IPS DF 4.7 (cell line): ENCODE measurements around the gene CACUL1.

ENCODE experiments used
- DNase-seq: peaks from one replicate; pipeline ENCODE4 v3.0.0-alpha.2; 2013; ENCODE audit warnings: low spot score; ENCODE audit errors: extremely low read depth

Gene CACUL1

DNA sequence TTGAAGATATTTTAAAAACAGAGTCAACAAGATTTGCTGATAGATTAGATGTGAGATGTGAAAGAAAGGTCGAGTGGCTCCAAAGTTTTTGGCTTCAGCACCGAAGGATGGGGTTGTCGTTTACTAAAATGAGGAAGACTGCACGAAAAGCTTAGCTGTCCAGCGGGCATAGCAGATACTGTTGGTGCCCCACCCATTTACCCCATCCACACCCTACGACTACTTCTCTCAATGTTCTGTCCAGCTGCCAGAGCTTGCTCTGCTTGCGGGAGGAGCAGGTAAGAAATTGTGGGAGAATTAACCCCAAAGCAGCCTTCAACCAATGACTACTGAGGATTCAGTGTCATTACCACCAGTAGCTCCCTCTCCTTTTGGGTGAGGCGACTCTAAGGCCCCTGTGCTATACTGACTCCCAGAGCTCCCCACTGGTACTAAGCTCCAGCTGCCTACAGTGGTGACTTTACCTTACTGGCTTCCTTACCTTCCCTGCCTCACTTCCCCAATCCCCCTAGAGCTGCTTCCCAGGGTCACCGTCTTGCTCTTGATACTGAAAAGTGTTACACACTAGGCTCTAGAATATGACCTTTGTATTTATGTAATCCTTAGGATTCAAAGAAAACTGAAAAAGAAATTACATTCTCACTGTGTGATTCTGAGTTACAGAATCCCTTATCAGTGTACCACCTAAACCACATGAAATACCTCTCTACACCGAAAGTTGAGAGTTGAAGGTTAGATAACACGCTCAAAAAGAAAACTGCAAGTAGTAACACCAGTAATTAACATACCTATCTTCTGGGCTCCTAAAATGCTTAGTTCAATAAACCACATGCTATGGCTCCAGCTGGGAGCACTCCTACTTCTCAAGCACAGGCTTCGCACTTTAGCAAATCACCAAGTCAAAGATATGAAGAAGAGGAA is 22.3 kb downstream of the CACUL1 start:
- no peak for DNase-seq

DNA sequence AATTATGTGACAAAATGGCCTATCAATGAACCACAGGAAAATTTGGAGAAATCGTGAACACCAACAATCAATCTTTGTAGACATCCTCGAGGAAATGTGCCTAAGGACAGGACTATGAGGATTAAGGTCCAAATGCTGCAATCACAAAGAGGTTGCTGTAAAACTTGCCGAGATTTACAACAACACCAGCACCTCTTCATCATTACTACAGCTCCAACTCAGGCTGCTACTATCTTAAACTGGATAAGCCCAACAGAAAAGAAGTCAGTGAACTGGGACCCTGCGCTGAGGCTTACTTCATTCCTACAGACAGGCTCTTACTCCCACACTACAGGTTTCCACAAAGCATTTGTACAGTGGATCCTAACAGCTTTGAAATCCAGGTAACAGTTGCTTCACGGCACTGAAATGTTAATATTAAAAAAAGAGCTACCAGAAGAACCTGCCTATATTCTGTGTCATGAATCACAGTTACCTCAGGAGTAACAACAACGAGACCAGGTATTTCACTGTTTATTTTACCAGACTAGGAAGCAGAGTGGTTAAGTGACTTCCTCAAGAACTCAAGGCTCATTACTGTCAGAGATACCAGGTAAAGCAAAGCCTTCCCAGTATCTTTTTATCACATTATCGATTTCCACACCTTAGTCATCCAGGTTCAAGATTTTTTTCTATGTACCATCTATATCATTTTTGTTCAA is 23.9 kb downstream of the CACUL1 start:
- no peak for DNase-seq

DNA sequence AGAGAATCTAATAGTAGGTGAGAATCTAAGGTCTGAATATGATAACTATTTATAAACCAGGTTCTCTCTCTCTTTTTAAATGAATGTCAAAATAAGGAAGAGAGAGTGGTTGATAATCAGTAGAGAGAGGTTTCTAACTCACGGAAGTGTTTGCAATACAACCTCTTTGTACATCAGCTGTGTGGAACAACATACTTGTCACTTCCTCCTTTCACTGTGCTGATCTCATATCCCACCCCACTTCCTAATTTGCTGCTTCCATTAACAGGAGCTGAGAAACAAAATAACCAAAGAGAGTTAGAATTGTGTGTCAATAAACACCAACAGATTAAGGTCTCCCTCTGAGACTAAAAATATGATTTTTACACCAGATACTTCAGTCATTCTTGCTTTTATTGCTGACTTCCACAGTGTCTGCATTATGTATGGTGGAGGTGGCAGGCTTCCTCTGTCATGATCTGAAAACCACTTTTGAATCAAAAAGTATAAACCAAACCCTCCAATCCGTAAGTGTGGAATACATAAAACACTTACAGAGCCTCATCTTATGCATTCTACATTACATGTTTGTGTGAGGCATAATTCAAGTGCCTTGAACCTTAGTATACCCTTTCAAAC is 25.0 kb downstream of the CACUL1 start:
- DNase-seq = no peak

DNA sequence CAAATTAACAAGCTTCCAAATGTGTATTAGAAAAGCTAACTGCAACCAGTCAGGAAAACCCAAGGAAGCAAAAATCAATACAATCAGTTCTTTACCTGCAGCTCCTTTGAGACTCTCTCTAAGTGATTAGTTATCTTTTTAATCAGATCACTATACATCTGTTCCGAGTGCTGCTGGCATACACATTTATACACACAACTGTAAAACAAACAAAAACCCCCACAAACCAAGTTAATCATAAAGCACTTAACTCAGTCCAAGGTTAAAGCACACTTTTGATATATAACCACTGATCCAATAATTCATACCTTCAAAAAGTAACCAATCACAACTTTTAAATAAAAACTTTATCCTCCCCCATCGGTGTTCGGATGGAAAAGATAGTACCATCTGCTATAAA is 25.6 kb downstream of the CACUL1 start:
- DNase-seq = no peak

DNA sequence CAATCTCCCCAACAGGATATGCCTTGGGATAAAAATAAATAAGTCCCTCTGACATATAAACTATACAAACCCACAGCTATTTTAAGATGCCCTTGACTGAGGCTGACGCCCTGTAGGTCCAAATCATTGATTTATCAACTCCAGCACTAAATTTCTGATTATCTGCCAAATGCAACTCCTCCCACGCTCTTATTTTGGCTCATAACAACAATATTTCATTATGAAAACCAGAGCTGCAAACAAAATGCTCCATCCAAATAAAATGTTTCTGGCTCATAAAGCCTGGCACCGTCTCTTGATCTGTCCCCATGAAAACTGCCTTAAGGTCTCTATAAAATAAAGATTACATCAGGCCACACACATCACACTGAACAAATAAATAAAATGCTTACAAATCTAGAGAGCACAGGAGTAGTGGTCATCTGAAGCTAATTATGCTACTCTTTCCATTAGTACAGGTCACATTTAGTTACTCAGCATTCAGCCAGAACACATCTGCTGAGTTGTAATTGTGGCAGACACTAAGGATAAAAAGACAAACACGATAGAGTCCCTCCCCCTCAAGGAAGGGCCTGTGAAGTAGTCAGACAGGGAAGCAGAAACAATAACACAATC is 28.8 kb downstream of the CACUL1 start:
- DNase-seq = no peak

DNA sequence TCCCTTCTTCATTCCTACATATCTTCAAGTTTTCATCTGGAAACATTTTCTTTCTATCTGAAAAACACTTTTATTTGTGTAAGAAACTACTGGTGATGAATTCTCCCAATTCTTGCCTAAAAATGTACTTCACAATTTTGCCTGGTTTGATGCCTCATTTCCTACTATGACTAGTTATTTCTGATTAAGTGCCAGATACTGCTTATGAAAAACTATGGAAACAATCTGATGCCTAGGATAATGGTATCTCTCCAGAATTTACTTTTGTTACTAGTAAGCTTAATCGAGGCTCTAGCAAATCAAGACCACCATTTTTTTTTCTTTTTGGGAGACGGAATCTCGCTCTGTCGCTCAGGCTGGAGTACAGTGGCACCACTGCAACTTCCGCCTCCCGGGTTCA is 31.3 kb downstream of the CACUL1 start:
- DNase-seq = no peak

DNA sequence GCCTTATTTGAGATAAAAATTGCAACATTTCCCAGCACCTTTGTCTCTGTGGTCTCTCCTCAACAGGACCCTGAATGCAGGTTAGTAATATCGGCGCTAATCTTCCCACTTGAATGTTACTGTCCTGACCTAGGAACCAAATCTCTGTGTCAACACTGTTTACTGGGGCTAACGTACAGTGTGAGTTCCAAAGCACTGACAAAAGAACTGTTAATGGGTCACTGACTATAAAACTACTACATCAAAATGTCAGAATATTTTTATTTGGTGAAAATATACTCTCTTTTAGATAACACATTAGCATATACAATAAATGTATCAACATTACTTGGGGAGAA is 33.3 kb downstream of the CACUL1 start:
- no peak for DNase-seq

DNA sequence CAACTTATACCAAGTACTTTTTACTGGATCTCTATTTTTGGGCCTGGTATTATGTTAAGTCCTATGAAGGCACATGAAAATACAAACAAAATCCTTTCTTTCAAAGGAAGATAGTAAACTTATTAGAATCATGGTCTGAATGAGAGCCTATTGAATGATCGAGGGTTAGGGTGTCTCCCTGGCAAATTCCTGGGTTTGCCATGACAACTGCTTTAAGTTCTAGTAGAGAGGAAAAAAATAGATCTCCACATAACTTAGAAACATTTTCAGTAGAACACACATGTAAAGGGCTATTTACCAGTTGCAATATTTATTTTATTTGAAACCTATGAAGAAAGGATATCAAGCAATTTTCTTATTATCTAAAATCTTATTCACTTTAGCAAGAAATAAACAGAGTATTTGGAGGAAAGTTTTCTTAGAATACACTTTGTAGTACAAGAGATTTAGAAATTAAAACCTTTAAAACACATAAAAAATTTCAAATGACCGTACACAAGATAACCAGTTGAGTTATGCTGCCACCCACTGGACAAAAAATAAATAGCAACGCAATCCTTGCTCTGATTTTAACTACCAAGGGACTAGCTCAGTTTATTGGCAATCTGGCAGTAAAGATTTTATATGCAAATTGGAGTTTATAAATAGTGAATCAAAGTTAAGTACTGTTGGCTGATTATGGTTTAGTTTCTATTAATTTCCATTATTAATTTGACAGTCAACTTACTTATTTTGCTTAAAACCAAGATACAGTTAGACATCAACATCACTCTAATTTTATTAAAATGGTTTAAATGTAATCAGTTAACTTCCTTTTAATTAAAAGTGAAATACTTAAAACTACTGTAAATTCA is 33.9 kb downstream of the CACUL1 start:
- peak; percentile 41 for DNase-seq

DNA sequence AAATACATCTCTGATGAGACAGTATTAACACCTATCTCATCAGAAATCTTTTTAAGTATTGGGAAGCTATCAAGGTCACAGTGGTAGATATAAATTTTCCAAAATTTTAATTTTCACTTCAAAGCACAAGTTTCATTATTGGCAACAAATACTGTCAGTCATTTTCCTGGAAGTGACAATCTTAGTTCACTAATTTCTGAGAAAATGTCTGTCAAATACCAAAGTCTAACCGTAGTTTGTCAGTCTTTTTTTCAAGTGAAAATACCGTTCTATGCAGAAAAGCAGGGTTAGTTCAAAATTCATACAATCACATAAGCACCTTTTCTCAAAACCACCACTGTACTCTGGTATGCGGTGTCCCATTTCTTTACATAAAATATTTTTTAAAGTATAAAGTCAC is 40.4 kb downstream of the CACUL1 start:
- no peak for DNase-seq

DNA sequence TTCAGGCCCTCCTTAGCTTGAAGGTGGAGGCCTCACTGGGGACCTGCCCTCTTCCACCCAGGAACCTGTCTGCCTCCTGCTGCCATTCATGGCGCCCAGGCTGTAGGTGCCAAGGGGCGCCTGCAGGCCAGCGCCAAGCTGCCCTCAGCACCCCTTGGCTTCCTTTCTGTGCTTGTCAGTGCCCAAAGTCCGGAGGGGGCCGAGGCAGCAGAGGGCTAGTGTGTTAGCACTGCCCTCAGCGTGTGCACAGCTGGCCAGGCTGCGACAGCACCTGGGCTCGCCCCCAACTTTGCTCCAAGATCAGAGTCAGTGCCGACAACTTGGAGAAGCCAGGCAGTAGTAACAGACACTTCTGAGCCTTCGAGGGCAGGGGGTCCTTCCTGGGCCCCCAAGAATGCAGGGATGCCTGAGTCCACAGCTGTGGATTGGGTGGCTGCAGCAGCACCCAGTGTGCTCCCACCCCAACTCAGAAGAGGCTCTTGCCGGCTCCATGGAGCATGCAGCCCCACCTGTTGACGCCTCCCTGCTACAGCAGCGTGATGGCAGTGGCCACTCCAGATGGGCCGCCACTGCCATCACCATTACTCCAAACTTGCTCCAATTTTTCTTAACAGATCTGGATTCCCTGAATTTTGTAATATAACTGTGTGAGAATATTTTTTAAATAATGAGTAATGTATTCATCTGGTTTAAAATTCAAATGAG is 41.7 kb downstream of the CACUL1 start:
- DNase-seq = no peak

DNA sequence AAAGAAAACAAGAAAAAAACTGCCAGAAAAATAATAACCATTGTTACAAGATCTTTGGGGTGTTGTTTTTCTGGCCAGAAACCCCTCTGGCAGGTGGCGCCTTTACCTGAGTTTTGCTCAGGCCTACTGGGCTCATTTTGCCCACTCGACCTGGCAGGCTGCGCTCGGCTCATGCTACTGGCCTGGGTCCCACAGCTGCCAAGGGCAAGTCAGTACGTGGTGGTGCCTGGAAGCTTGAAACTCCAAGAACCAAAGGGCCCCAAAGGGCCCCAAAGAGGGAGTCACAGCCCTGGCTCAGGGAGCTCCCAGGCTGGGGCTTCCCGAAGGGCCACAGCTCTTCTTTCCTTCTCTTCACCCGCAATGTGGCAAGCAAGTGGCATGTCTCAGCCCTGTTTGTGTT is 42.7 kb downstream of the CACUL1 start:
- DNase-seq = no peak

DNA sequence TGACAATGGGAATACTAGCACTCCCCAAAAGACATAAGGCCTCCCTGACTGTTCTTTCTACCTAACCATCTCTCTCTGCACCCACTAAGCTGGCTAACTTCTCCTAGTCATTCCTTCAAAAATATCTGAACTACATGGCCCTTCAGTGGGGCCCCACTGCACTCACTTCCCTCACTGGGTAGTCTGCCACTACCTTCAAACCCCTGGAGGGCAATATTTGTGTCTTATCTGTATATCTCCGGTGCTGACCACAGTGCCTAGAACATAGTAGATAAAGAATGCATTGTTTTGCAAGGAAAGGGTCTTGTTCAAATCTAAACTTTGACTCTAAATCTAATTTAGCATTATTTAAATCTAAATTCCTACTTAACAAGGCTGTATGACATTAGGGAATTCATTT is 44.3 kb downstream of the CACUL1 start:
- DNase-seq = no peak

DNA sequence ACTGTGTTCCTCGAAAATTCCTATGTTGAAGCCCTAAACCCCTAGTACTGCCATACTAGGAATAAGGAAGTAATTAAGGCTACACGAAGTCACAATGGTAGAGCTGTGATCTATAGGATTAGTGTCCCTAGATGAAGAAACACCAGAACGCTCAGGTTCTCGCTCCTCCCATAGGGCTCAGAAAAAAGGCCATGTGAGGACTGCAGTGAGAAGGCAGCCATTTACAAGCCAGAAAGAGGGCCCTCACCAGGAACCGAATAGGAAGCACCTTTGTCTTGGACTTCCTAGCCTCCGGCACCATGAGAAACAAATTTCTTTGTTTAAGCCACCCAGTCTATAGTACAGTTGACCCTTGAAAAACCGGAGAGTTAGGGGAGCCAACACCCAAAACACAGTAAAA is 46.2 kb downstream of the CACUL1 start:
- DNase-seq = no peak

DNA sequence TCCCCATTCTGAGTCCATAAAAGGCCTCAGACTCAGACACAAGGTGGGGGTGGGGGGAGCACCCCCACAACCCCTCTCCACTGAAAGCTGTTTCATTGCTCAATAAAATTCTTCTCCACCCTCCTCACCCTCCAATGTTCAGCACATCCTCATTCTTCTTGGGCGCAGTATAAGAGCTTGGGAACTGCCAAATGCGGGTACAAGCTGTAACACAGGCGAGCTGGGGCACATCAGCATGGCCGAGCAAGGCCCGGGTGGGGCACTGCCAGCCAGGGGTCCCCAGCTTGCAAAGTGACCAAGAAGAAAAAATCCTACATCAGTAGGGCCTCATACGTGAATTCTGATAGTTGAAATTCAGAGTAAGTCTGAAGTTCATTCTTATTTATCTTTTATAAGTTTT is 50.1 kb downstream of the CACUL1 start:
- no peak for DNase-seq

DNA sequence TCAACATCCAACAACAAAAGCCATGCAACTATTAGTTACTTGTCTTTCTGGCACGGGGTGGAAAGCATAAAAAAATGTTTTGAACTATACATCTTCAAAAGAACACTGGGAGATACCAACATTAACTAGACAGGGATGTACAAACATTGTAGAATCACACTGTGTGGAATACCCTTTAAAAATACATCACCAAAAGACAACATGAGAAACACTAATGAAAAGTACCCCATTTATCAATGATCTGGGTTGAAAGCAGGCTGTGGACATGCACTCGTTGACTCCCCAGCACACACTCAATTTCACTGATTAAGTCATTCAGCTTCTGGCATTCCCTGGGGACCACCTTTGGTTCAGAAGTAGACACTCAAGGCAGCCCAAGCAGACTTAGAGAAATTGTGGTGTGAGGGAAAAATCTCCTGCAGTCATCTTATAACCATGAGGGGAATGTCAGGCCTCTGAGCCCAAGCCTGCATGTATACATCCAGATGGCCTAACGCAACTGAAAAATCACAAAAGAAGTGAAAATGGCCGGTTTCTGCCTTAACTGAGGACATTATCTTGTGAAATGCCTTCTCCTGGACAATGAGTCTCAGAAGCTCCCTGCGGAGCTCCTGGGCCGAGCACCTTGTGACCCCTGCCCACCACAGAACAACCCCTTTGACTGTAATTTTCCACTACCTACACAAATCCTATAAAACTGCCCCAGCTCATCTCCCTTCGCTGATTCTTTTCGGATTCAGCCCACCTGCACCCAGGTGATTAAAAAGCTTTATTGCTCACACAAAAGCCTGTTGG is 53.0 kb downstream of the CACUL1 start:
- DNase-seq = no peak

DNA sequence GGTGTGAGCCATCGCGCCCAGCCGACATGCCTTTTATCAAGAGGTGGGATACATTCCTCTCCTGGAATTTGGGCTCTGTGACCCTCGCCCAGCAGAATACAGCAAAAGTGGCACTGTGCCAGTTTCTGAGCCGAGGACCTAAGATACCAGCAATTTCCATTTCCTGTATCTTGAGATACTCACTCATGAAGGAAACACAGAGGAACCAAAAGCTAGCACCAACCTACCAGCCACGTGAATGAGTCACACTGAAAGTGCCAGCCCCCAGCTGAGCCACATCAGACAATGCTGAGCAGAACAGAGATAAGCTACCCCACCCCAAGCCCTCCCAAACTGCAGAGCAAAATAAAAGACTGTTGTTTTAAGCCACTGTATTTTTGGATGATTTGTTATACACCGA is 56.3 kb downstream of the CACUL1 start:
- no peak for DNase-seq

DNA sequence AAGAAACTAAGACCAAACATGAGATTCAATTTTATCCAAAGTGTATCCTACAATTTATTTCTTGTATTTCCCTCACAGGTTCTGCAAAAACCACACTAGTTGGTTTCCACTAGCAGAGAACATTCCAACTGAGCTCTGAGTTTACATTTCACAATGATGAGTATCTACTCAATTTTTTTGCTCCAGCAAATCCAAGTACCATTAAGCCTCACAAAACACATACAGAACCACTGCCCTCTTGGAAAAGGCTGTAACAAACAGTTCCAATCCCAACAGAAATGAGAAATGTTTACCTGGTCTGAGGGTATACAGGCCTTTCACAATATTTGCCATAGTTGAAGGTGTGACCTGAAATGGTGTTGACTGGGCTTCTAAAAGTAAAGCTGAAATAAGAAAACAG is 59.9 kb downstream of the CACUL1 start:
- DNase-seq = no peak

DNA sequence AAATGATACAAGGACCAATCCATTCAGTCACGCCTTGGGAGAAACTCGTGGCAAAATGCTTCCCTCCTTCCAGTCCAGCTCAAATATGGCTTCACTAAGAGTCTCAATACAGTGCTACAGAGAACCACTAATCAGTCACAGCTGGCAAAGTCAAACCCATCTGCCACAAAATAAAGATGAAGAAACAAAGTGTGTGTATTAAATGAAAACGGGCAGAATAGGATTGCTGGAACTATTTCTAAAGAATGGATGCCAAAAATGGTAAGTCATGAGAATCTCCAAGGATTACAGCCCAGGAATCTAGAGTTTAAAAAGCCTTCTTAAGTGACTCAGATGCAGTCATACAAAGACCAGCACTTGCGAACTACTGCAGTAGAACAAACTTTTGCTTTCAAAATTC is 61.9 kb downstream of the CACUL1 start:
- no peak for DNase-seq

DNA sequence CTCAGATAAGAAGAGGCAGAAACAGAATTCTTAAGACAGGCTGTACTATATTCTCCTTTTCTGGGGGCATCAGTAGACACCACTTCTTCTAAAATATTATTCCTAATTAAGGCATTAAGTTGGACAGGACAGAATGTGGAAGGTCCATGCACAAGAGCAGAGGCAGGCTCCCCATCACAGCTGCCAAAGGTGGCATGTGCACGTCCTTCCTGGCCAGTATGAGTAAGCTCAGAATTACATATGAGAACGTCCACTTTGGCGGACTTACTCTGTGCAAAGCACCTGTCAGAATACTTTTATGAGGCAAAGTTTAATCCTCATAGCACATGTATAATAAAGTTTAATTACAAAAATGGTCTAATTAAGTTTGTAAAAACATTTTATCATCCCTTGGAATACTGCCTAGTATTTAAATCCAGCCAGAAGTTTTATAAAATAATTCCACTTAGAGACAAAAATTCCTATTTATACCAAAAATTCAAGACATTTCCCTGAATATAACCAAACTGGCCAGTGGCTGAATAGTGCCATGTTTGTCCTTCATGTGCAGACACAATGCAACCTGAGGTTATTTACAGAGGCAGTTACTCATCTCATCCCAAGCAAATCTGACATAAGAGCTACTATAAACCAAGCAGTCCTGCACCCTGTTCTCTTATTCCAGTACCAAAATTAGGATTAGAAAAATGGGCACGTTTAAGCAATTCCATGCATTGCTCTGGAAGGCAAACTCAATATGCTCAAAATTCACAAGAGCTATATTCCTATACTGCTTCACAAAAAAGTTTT is 65.5 kb downstream of the CACUL1 start:
- no peak for DNase-seq
